Thoracic aorta (tissue), 2 donors: ENCODE results near the gene CYP20A1. TPM values are rescaled to one million over a fixed set of nuclear protein-coding genes. Genes with fewer than 3 reads are reported as not detected.
"Not testable (repeated sequence)": the region's sequence is repeated elsewhere in the genome, so short reads cannot be mapped to it uniquely, and the experiment has no call there.

ENCODE experiments used
- ATAC-seq: fragments of 150-250 bp; one replicate; pipeline ENCODE4 v1.8.0; 2017; ENCODE audit warnings: low read depth; ENCODE audit not compliant: insufficient number of reproducible peaks, low FRiP score
- DNase-seq: peaks from one replicate; pipeline ENCODE4 v3.0.0-alpha.2; 2020; ENCODE audit warnings: low spot score
- H3K27ac ChIP-seq, 2 donors: fragments of 200-600 bp; sonication (generic); 1 replicate in 1 of 2; 2 replicates in 1 of 2; pipeline ENCODE4 v1.5.1; 2016; ENCODE audit warnings: mild to moderate bottlenecking in 2 of 2, moderate library complexity in 2 of 2
- H3K27me3 ChIP-seq: fragments of 200-600 bp; sonication (generic); replicated peaks from 2 replicates; pipeline ENCODE4 v1.6.0; 2016; ENCODE audit warnings: mild to moderate bottlenecking; ENCODE audit not compliant: insufficient read depth
- H3K36me3 ChIP-seq: fragments of 200-600 bp; sonication (generic); one replicate; pipeline ENCODE4 v1.5.1; 2016
- H3K4me1 ChIP-seq, 2 donors: fragments of 200-600 bp; sonication (generic); 1 replicate in 1 of 2; 2 replicates in 1 of 2; pipeline versions ENCODE4 v1.5.1 to v1.6.0; 2016; ENCODE audit warnings: low read depth in 2 of 2, mild to moderate bottlenecking in 1 of 2; ENCODE audit not compliant: control insufficient read depth in 1 of 2
- H3K4me3 ChIP-seq: fragments of 200-600 bp; sonication (generic); 2 replicates; pipeline ENCODE4 v1.5.1; 2016; ENCODE audit warnings: mild to moderate bottlenecking
- H3K9me3 ChIP-seq: fragments of 200-600 bp; sonication (generic); 2 replicates; pipeline ENCODE4 v1.5.1; 2016
- CTCF ChIP-seq: fragments of 200-600 bp; sonication (generic); IDR thresholded peaks from one replicate; pipeline ENCODE4 v1.5.1; 2019; ENCODE audit warnings: antibody characterized with exemption
- total RNA-seq, 2 donors: library from RNA; depleted of rRNA; stranded (reverse); fragments of >200 nt; gene quantifications; one replicate each; pipeline versions ENCODE4 v1.1.0 to v1.2.3, GENCODE V29; 2016

Gene CYP20A1
- total RNA-seq, 2 donors from 2014 or later = 22.9 to 36.5 TPM

- no peaks in the 10 kb centered on the region for H3K27me3 ChIP-seq
- DNase-seq (no peak), ATAC-seq (peak; percentile 60)
- H3K9me3 ChIP-seq = no peaks in the 10 kb centered on the region
- peaks cover 9 to 24% of the 10 kb centered on the region in 2 donors for H3K4me1 ChIP-seq
- peak overlapping the region; percentile 8 for H3K4me3 ChIP-seq
- no peak for TF ChIP-seq CTCF
- H3K36me3 ChIP-seq = no peaks in the 10 kb centered on the region
- H3K27ac ChIP-seq = peak overlapping the region; percentile 37 to 45
These were observed 102.1 kb downstream of the CYP20A1 start for GRCh38 chr2:203340791-203341487.

GRCh38 chr2:203341741-203342310 is 103.0 kb downstream of the CYP20A1 start:
- peak overlapping the region; percentile 37 to 45 for H3K27ac ChIP-seq
- ATAC-seq (no peak), DNase-seq (no peak)
- H3K36me3 ChIP-seq = no peaks in the 10 kb centered on the region
- no peaks in the 10 kb centered on the region for H3K27me3 ChIP-seq
- no peaks in the 10 kb centered on the region for H3K9me3 ChIP-seq
- TF ChIP-seq CTCF = no peak
- peaks cover 9 to 24% of the 10 kb centered on the region in 2 donors for H3K4me1 ChIP-seq
- H3K4me3 ChIP-seq = no peak overlapping the region

- not testable (repeated sequence) for H3K27me3 ChIP-seq, ATAC-seq, H3K36me3 ChIP-seq, H3K4me3 ChIP-seq, DNase-seq, H3K9me3 ChIP-seq
- H3K27ac ChIP-seq = peak overlapping the region in 1 of 2 donors; percentile 37
- H3K4me1 ChIP-seq = peaks cover 9 to 24% of the 10 kb centered on the region in 2 donors
These were observed 103.6 kb downstream of the CYP20A1 start for GRCh38 chr2:203342374-203342773.

- H3K27ac ChIP-seq = no peak overlapping the region
- H3K27me3 ChIP-seq = no peaks in the 10 kb centered on the region
- no peaks in the 10 kb centered on the region for H3K9me3 ChIP-seq
- DNase-seq = no peak
- no peak for TF ChIP-seq CTCF
- H3K36me3 ChIP-seq = no peaks in the 10 kb centered on the region
- peaks cover 9 to 19% of the 10 kb centered on the region in 2 donors for H3K4me1 ChIP-seq
- no peak for ATAC-seq
- H3K4me3 ChIP-seq = no peak overlapping the region
These were observed 105.8 kb downstream of the CYP20A1 start for GRCh38 chr2:203344667-203345066.

- DNase-seq (no peak), ATAC-seq (no peak)
- no peak for TF ChIP-seq CTCF
- H3K9me3 ChIP-seq = no peaks in the 10 kb centered on the region
- no peak overlapping the region for H3K27ac ChIP-seq
- H3K27me3 ChIP-seq = no peaks in the 10 kb centered on the region
- H3K4me1 ChIP-seq = peaks cover 5 to 6% of the 10 kb centered on the region in 2 donors
- H3K36me3 ChIP-seq = no peaks in the 10 kb centered on the region
- no peak overlapping the region for H3K4me3 ChIP-seq
These were observed 107.8 kb downstream of the CYP20A1 start for GRCh38 chr2:203346612-203347011.
